ENCODE results near the gene MICU1. TPM values are rescaled to one million over a fixed set of nuclear protein-coding genes. Genes with fewer than 3 reads are reported as not detected.
"Not testable (repeated sequence)": the region's sequence is repeated elsewhere in the genome, so short reads cannot be mapped to it uniquely, and the experiment has no call there.

MICU1 gene
- total and polyA plus RNA-seq, 8 donors: 25.9 to 212 (median 42.4) TPM

DNA sequence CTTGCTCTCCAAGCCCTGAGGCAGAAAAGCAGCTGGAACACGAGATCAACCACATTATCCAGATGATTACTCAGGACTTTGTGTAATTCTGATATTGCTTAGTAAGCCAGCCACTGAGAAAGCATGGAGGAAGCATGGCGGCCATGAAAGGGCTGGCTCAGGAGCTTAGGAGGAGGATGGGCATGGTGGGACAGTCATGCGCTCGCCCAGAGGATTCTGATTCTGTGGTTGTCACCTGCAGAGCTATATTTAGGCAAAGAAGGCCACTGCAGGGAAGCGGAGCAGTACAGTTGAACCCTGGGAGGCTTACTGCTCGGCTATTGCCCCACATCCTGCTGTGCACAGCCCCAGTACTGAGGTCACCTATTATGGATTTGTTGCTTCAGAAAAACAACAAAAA lies 142.4 kb downstream of the MICU1 start:
- intact Hi-C loops (cut with DNase I; ENCODE audit: low total_unique reads): no loop called here
- H3K36me3 ChIP-seq: peaks cover 0 to 12% (median 6%) of the 10 kb centered on the region in 4 donors
- H3K4me3 ChIP-seq: no peak overlapping the region
- DNase-seq: no peak
- no peaks in the 10 kb centered on the region for H3K4me1 ChIP-seq
- no peaks in the 10 kb centered on the region for H3K9me3 ChIP-seq
- no peaks in the 10 kb centered on the region for H3K27me3 ChIP-seq
- WGBS, 5 donors: 67 to 95% (median 90%) methylated on average over 6 of the region's 6 CpGs
- H3K27ac ChIP-seq: no peak overlapping the region
- TF ChIP-seq POLR2AphosphoS5 (IDR thresholded peaks at IDR 0.05): no peak

DNA sequence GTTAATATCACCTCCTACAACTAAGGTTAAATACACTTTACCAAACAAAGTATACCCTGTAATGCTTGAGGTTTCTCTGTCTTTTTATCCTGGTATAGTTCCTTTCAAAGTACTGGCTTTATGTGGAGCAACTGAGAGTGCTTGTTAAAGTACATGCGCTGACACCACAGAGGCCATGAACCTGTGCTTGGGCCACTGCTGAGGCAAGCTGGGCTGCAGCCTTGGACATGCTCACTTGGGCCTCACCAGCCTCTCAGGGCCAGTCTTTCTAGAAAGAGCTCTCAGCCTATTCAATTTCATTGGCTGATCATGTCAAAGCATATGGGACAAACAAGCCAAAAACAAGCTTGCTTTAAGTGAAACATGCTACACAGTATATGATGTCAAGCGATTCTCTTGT lies 145.0 kb downstream of the MICU1 start:
- Histone ChIP-seq H3K9me3 (no peaks in the 10 kb centered on the region), H3K27ac (no peak overlapping the region), H3K36me3 (peaks cover 6 to 36% (median 18%) of the 10 kb centered on the region in 4 donors), H3K4me3 (no peak overlapping the region), H3K4me1 (no peaks in the 10 kb centered on the region), H3K27me3 (no peaks in the 10 kb centered on the region)
- intact Hi-C loops (cut with DNase I; ENCODE audit: low total_unique reads): no loop called here
- DNase-seq: no peak
- no peak for TF ChIP-seq EP300 (IDR thresholded peaks at IDR 0.05)
- no peak for TF ChIP-seq POLR2AphosphoS5 (IDR thresholded peaks at IDR 0.05)
- no peak for TF ChIP-seq POLR2A (IDR thresholded peaks at IDR 0.05)
- TF ChIP-seq, protein P1, sequence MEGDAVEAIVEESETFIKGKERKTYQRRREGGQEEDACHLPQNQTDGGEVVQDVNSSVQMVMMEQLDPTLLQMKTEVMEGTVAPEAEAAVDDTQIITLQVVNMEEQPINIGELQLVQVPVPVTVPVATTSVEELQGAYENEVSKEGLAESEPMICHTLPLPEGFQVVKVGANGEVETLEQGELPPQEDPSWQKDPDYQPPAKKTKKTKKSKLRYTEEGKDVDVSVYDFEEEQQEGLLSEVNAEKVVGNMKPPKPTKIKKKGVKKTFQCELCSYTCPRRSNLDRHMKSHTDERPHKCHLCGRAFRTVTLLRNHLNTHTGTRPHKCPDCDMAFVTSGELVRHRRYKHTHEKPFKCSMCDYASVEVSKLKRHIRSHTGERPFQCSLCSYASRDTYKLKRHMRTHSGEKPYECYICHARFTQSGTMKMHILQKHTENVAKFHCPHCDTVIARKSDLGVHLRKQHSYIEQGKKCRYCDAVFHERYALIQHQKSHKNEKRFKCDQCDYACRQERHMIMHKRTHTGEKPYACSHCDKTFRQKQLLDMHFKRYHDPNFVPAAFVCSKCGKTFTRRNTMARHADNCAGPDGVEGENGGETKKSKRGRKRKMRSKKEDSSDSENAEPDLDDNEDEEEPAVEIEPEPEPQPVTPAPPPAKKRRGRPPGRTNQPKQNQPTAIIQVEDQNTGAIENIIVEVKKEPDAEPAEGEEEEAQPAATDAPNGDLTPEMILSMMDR (IDR thresholded peaks at IDR 0.05): no peak
- WGBS, 5 donors: 90 to 96% (median 93%) methylated on average over 2 of the region's 2 CpGs

DNA sequence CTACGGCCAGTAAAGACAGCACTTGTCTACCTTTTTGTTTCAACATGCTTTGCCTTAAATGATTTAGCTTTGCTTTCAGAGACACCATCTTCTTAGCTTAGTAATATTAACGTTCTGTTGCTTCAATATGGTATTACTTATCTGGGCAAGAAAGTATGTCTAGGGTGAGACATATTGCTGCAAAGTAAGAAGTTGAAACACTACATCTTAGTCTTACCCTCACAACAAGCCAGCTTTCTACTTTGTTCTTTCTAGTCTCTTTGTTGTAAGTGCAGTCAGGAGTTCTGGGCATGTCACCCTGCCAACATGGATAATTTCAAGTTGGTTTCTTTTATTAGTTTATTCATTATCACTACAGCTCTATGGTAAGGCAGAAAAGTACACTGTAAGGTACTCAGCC lies 148.4 kb downstream of the MICU1 start:
- Histone ChIP-seq H3K4me1 (no peaks in the 10 kb centered on the region), H3K9me3 (no peaks in the 10 kb centered on the region), H3K27me3 (no peaks in the 10 kb centered on the region), H3K4me3 (no peak overlapping the region), H3K27ac (no peak overlapping the region), H3K36me3 (peaks cover 6 to 62% (median 46%) of the 10 kb centered on the region in 4 donors)
- intact Hi-C loops (cut with DNase I; ENCODE audit: low total_unique reads): no loop called here
- 89 to 96% (median 92%) methylated on average over 2 of the region's 2 CpGs for WGBS, 5 donors
- no peak for DNase-seq
- no peak for TF ChIP-seq POLR2A (IDR thresholded peaks at IDR 0.05)
- TF ChIP-seq, protein P1 (IDR thresholded peaks at IDR 0.05): no peak
- no peak for TF ChIP-seq POLR2AphosphoS5 (IDR thresholded peaks at IDR 0.05)
- TF ChIP-seq EP300 (IDR thresholded peaks at IDR 0.05): no peak

DNA sequence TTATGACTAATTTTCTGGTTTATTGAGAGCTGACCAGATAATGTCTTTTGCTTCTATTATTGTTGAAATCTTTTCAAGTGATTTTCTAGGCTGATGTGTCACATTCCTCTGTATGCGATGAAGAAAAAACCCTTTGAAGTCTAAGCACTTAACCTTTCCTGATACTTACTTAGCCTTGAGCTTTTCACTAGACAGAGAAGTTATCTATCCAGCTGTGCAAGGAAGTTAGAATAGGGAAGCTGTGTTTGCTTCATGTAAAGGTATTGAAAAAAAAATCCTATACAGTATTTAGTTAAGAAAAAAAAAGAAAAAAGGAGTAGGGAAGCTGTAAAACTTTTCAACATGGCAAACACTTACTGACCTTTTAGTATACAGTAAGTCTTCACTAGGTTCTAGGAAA lies 153.6 kb downstream of the MICU1 start:
- no peaks in the 10 kb centered on the region for H3K27me3 ChIP-seq
- TF ChIP-seq, protein P1 (IDR thresholded peaks at IDR 0.05): no peak
- TF ChIP-seq POLR2AphosphoS5 (IDR thresholded peaks at IDR 0.05): no peak
- no peaks in the 10 kb centered on the region for H3K9me3 ChIP-seq
- intact Hi-C loops (cut with DNase I; ENCODE audit: low total_unique reads): no loop called here
- no peaks in the 10 kb centered on the region for H3K4me1 ChIP-seq
- no peak overlapping the region for H3K27ac ChIP-seq
- no peak for DNase-seq
- no peak overlapping the region for H3K4me3 ChIP-seq
- 79 to 93% (median 82%) methylated on average over 1 of the region's 1 CpG for WGBS, 5 donors
- peaks cover 6 to 78% (median 74%) of the 10 kb centered on the region in 4 donors for H3K36me3 ChIP-seq

DNA sequence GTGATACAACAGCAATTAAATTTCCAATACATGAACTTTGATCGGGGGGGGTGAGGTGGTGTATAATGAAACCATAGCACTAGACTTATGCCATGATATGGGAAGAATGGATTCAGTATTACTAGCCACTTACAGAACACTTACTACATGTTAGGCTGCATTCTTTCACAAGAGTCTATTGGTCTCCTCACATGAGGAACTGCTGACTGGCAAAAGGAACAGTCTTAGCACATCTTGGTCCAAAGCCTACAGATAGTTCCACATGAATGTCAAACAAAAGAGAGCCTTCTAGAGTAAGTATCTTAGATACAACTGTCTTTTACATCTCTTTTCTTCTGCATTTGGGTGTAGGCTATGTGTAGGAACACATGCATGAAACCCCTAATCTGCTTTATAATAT lies 155.2 kb downstream of the MICU1 start:
- peaks cover 0 to 64% (median 60%) of the 10 kb centered on the region in 4 donors for H3K36me3 ChIP-seq
- H3K4me1 ChIP-seq: no peaks in the 10 kb centered on the region
- TF ChIP-seq, protein P1 (IDR thresholded peaks at IDR 0.05): no peak
- TF ChIP-seq POLR2A (IDR thresholded peaks at IDR 0.05): no peak
- no peak for TF ChIP-seq EP300 (IDR thresholded peaks at IDR 0.05)
- TF ChIP-seq POLR2AphosphoS5 (IDR thresholded peaks at IDR 0.05): no peak
- H3K27me3 ChIP-seq: no peaks in the 10 kb centered on the region
- WGBS, 5 donors: 94 to 100% (median 95%) methylated on average over 1 of the region's 1 CpG
- no peaks in the 10 kb centered on the region for H3K9me3 ChIP-seq
- no peak for DNase-seq
- H3K4me3 ChIP-seq: no peak overlapping the region
- intact Hi-C loops (cut with DNase I; ENCODE audit: low total_unique reads): no loop called here
- H3K27ac ChIP-seq: no peak overlapping the region

DNA sequence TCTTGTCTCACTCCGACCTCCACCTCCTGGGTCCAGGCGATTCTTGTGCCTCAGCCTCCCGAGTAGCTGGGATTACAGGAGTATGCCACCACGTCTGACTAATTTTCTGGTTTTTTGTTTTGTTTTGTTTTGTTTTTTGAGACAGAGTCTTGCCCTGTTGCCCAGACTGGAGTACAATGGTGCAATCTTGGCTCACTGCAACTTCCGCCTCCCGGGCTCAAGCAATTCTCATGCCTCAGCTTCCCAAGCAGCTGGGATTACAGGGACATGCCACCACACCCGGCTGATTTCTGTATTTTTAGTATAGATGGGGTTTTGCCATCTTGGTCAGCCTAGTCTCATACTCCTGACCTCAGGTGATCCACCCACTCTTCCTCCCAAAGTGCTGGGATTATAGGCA lies 158.8 kb downstream of the MICU1 start:
- H3K4me1 ChIP-seq; H3K4me3 ChIP-seq; H3K27me3 ChIP-seq; intact Hi-C loops (cut with DNase I; ENCODE audit: low total_unique reads); H3K9me3 ChIP-seq; DNase-seq; H3K27ac ChIP-seq: not testable (repeated sequence)
- peaks cover 0 to 41% (median 40%) of the 10 kb centered on the region in 4 donors for H3K36me3 ChIP-seq
- WGBS, 5 donors: 91 to 97% (median 96%) methylated on average over 7 of the region's 7 CpGs
